Measurements from ENCODE around the gene SLAMF1.

- no peak for TF ChIP-seq CTCF (IDR thresholded peaks at IDR 0.05; ENCODE audit: low read length)
- no peak for TF ChIP-seq EZH2phosphoT487 (IDR thresholded peaks at IDR 0.05; ENCODE audit: low read length)
Observed at GRCh38 chr1:160676869-160677597, 30.2 kb upstream of the SLAMF1 start.

Data from MM.1S (cell line).